Endometrial microvascular endothelial cells (primary cell): ENCODE data around the gene TMEM181. TPM values are rescaled to one million over a fixed set of nuclear protein-coding genes. Genes with fewer than 3 reads are reported as not detected.
"Not testable (repeated sequence)": the region's sequence is repeated elsewhere in the genome, so short reads cannot be mapped to it uniquely, and the experiment has no call there.

Source experiments
- in situ Hi-C: cut with HindIII; loops from 2 replicates; pipeline ENCODE4 v1.10.0; 2017; ENCODE audit warnings: low sequenced_read_pairs, low pct_unique_long_range_greater_than_20kb; ENCODE audit errors: inconsistent ontology term
- total RNA-seq: library from RNA; depleted of rRNA; stranded (reverse); fragments of >200 nt; gene quantifications from one replicate; pipeline ENCODE4 v1.2.3, GENCODE V29; 2015; ENCODE audit errors: inconsistent ontology term

Gene TMEM181, protein sequence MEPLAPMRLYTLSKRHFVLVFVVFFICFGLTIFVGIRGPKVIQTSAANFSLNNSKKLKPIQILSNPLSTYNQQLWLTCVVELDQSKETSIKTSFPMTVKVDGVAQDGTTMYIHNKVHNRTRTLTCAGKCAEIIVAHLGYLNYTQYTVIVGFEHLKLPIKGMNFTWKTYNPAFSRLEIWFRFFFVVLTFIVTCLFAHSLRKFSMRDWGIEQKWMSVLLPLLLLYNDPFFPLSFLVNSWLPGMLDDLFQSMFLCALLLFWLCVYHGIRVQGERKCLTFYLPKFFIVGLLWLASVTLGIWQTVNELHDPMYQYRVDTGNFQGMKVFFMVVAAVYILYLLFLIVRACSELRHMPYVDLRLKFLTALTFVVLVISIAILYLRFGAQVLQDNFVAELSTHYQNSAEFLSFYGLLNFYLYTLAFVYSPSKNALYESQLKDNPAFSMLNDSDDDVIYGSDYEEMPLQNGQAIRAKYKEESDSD
- 28.0 TPM for total RNA-seq

DNA sequence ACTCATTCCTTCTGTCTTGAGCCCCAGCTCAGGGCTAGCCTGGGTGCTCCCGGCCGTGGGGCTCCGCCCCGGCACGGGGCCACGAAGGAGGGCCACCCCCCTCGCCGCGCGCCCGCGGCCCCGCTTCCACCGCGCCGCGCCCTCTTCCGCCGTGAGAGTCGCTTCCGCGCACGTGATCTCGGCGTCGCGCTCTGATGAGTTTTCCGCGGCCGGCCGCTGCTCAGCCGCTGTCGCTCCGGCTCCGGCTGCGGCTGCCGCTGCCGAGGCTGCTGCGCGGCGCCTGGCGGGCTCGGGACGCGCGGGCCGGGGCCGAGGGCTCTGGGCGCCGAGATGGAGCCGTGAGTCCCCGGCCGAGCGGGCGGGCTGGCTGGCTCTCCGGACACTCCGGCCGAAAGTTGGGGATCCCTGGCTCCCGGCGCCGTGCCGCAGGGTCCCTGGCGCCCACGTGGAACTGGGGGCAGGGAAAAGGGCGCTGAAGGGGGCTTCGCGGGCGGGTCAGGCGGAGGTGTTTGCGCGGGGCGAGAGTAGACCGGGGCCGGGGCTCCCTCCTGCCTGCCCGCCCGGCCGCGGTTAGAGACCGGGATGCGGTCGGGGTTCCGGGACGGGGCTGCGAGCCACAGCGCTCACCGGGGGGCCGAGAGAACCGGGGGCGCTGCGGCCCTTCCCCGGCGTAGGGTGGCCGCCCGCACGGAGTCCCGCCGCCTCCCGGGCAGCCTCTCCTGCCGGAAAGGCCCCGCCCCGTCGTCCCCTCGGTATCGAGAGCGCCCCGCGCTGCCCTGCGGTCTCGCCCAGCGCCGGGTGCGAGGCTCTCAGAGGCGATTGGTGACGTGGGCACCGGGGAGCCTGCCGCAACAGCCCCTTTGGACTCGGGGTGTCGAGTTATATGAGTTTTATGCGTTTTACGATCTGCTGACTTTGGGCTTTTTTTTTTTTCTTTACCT, at the start of gene TMEM181:
Gene TMEM181, plus strand, starts transcription at position 197 of the 941 bp plus-strand sequence. Its CDS starts 134 bp downstream, at position 331.
- in situ Hi-C loops, result no loop called here

DNA sequence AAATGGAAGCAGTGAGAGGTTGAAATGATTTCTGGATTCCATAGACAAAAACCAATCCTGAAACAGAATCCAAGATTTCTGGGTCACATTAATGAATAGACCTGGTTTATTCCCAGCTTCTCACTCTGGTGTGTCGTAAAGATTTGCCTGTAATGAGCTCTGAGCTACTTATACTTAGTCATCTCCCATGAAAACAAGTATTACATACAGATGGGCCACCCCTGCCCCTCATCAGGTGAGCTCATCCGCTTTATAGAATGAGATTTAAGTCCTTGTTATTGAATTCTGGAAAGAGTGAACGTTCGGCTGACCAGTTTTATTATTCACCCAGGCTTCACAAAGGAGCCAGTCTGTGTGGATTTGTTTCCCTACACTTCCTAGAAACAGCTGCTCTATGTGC, 47.1 kb upstream of the TMEM181 start:
- in situ Hi-C loops, result no loop called here

DNA sequence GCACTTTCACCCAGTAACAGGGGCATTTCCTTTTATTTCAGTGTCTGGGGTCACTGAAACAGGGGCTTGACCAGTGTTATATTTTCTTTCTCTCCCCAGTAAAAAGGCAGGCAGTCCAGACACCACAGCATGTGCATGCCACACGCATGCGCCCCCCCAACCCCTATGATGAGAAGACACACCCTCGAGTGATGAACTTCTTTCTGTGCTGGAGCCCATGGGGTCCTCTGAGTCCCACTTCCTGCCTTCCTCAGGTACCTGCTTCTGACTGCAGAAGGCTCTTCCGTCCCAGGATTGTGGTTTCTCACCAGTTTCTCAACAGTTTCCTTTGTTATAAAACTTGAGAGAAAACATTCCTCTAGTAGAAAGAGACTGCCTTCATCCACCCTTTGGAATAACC, 45.7 kb upstream of the TMEM181 start:
- in situ Hi-C loops, result no loop called here

DNA sequence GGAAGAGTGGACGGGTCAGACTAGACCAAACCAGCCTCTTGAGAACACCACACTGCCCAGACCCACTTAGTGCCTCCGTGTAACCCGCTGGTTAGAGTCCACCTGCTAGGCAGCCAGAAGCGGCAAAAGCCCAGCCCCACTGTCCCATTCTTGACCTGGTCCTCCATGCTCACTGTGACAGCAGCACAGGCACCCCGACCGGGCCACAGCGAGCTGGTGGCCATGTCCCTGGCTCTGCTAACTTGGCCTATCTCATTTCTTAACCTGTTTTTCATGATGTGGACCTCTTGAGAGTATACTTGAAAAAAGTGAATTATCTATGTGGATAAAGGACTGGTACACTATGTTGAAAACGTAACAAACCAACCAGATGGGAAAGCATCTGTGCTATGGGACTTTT, 44.9 kb upstream of the TMEM181 start:
- in situ Hi-C loops, result no loop called here

DNA sequence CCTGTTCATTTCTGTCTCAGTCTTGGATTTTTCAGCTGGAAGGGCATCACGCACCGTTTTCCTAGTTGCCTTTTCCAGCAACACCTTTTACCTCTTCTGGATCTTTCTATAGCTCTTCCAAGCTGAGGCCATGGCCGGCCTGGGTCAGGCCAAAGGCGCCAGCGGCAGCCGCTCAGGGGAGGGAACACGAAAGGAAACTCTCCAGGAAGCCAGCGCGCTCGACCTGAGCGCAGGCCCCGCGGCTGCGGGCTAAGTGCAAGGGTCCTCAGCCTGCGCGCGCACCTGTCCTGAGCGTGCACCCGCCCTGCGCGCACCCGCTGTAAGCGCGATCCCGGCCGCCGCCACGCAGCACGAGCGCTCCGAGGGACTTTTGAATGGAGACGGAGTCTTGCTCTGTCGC, 43.8 kb upstream of the TMEM181 start:
- in situ Hi-C loops, result no loop called here

DNA sequence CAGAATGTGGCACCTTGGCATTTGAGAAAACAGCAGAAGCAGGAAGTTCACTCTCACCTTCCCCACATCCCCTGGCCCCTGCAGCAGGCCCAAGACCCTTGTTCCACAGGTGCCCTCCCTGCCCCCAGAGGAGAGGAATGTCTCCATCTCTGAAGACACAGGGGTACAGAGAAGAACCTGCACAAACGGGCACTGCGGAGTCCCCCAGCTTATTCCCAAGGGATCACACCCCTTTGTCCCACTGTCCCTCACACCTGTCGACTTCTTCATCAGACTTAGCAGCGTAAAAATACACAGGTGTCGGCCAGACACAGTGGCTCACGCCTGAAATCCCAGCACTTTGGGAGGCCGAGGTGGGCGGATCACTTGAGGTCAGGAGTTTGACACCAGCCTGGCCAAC, 42.9 kb upstream of the TMEM181 start:
- in situ Hi-C loops, result no loop called here

DNA sequence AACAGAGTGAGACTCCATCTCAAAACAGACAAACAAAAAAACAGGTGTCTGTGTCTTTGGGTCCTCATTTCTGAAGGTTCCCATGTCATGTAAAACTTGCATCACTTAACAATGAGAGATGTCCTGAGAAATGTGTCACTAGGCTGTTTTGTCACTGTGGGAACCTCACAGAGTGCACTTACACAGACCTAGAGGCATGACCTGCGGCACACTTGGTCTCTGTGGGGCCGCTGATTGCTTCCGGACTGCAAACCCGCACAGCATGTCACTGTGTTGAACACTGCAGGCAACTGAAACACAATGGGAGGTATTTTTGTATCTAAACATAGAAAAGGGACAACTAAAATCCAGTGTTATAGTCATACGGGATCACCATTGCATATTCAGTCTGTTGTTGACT, 42.3 kb upstream of the TMEM181 start:
- in situ Hi-C loops, result no loop called here

DNA sequence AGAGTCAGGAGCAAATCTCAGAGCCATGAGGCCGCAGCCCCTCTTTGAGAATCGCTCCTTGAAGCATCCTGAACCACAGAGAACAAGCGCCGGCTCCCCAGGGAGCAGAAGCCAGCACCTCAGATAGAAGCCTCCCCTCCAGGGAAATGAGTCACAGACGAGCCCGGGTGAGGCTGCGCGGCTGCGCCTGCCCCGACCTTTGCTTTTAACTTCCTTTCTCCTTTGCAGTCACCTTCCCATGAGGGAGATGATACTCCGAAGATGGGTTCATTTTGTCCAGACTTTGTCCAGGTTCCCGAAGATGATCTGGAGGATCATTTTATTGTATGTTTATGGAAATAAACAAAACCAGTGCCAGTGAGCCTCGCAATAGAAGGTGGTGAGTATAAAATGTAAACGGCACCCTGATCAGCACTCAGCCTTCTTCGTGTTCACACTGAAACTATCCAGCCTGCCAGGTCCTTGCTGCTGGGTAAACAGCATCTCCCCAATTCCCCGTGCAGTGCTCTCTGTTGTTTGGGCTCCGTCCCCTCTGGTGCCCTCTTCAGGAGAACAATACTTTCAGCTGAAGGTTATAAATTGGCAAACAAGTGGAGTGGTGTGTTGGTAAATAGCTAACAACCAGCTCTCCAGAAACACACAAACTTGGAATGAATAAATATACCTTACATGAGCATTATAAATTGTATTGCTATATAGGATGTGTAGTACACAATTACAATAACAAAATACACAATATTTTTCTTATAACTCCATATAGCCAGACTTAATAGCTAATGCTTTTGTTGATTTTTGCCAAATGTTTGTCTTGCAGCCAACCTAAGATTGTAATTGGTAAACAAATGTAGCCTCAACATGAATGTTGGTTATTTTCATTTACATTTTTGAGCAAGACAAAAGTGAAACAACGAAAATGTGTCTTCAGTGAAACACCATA, 41.4 kb upstream of the TMEM181 start:
- in situ Hi-C loops, result no loop called here

DNA sequence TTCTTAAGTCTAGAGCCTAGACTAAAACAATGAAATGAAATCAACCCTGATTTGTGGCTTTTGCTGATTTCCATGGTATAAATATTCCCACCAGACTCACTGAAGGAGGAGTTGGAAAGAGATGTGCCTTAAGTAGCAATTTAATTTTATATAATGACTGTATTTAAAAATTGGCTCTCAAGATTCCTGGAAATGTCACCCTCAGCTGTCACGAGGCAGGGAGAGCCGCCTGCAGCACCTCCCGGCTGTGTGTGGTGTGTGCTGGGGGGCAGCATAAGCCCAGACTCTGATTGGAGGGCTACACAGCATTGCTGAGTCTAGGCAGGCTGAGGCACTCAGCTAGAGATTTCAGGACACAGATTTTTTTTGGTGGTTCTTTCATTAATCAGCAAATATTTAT, 40.6 kb upstream of the TMEM181 start:
- in situ Hi-C loops, result no loop called here

DNA sequence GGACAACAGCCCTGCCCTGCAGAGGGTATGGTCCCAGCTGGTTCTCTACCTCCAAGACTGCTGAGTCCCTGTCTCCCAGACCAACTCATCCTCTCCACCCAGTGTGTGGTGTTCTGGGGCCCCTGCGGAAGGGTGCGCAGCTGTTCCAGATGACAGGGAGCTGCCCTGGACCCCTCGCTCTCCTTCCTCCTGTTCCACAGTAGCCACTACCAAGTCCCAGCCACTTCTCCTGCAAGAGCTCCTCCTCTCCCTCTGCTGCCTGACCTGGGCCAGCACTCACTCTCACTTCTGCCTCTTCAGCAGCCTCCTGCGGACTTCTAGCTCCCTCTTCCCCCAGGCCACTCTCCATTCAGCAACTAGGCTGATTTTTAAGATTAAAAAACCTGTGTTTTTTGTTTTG, 40.1 kb upstream of the TMEM181 start:
- in situ Hi-C loops, result no loop called here

DNA sequence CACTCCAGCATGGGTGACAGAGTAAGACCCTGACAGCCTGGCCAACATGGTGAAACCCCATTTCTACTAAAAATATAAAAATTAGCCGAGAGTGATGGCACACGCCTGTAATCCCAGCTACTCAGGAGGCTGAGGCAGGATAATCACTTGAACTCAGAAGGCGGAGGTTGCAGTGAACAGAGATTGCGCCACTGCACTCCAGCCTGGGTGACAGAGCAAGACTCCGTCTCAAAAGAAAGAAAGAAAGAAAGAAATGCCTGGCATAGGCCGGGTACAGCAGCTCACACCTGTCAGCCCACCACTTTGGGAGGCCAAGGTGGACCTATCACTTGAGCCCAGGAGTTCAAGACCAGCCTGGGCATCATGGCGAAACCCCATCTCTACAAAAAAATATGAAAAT, 38.9 kb upstream of the TMEM181 start:
- in situ Hi-C loops, result not testable (repeated sequence)

DNA sequence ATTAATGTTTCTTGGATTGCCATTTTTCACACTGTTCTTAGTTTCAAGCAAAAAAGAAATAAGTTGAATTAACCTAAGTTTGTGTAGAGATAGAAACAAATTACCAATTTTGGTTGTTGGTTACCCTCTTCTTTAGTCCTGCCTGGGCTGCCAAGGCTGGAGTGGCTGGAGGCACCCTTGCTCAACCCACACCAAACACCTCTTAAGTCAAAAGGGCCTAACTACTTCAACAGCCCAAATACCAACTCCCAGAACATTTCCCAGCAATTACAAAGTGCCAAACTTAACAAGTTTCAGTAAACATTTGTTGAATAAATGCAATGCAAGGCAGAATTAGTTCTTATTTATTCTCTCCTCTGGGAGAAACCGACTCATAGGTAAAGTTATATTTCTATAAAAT, 38.1 kb upstream of the TMEM181 start:
- in situ Hi-C loops, result no loop called here

DNA sequence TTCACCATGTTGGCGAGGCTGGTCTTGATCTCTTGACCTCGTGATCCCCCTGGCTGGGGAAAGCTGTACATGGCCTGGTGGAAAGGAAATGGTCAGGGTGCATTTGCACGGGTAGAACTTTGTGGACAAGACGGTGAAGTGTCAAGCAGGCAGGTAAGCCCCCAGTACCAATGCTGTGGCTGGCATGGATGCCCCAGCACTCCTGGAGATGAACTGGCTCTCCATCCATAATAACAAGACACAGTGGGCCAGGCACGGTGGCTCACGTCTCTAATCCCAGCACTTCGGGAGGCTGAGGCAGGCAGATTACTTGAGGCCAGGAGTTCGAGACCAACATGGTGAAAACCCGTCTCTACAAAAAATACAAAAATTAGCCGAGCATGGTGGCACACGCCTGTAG, 37.3 kb upstream of the TMEM181 start:
- in situ Hi-C loops, result no loop called here

DNA sequence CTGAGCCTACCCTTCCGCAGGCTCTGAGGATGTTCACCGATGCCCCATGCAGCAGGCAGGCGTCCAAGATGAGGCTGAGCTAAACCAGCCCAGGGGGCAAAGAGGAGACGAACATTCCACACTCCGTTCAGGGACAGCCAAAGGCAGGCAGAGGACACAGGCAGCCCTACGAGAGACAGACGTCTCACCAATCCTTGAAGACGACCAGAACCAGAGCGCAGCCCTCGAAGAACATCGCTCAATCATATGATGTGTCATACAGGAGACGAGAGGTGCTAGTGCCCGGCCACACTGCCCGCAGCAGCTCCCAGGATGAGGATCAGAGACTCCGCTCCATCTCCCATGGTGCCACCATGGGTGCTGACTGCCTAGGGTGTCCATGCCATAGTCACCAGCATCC, 35.6 kb upstream of the TMEM181 start:
- in situ Hi-C loops, result no loop called here

DNA sequence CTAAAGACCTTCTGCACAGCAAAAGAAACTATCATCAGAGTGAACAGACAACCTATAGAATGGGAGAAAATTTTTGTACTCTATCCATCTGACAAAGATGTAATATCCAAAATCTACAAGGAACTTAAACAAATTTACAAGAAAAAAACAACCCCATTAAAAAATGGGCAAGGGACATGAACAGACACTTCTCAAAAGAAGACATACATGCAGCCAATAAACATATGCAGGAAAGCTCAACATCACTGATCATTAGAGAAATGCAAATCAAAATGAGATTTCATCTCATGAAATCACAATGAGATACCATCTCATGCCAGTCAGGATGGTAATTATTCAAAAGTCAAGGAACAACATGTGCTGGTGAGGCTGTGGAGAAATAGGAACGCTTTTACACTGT, 32.0 kb upstream of the TMEM181 start:
- in situ Hi-C loops, result not testable (repeated sequence)

DNA sequence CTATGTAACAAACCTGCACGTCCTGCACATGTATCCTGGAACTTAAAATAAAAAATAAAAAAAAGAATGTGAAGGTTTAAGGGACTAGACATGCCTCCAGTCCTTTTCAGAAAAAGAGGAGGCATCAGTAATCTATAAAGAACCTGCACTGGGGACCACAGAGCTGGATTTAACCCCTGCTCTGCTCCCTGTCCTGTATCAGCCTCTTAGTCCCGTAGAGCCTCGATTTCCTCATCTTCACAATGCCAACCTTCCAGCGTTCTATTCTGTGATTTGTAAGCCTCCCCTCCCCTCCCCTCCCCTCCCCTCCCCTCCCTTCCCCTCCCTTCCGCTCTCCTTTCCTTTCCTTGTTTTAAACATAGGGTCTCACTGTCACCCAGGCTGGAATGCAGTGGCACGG, 31.1 kb upstream of the TMEM181 start:
- in situ Hi-C loops, result no loop called here

DNA sequence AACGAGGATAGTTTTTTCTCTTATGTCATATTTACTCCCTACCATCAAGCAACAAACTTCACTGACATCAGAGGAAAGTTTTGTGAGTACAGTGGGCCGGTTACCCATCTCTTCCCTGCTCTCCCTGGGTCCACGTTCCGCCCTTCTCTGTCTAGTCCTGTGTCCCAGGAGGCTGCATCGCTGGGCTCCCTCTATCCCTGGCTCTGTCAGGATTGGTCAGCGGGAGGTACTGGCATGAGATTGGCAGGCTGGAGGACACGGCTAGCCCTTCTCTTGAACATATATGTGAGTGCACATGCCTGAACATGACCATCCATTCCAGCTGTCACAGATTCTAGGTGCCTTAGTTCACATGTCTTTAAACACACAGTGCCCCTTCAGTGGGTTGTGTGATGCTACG, 30.3 kb upstream of the TMEM181 start:
- in situ Hi-C loops, result no loop called here

DNA sequence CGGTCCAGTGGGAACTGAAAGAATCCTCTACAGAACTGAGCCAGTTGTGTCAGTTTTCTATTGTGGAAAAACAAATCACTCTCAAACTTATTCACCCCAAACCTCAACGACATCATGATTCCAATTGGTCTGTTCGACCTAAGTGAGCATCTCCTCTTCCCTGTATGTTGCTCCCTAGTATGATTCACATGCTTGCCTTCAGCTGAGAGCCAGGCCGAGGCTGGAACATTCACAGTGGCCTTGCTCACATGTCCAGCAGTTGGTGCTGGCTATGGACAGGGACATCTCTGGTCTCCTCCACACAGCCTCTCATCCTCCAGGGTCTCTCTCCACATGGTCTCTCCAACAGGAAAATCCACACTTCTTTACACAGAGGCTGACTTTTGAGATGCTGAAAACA, 28.3 kb upstream of the TMEM181 start:
- in situ Hi-C loops, result no loop called here

DNA sequence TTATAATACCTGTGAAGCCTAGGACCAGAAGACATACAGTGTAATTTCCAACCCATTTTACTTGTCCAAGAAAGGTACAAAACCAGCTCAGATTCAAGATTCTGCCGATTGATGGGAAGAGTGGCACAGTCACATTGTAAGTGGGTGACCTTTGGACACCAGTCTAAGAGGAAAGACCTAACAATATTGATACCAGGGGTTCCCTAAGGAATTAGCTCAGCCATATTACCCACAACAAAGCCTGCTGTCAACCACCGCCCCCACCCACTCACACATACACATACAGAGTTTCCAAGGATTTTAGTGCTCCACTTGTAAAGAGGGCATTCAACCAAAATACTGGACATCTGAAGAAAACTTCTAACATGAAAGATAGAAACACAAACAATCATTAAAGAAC, 27.9 kb upstream of the TMEM181 start:
- in situ Hi-C loops, result no loop called here
